HK-2 (cell line): Measurements from ENCODE around the gene BOC.

Experiments
- DNase-seq: peaks from one replicate; pipeline ENCODE4 v3.0.0-alpha.2; 2018; ENCODE audit not compliant: unreplicated experiment

The BOC gene

DNA sequence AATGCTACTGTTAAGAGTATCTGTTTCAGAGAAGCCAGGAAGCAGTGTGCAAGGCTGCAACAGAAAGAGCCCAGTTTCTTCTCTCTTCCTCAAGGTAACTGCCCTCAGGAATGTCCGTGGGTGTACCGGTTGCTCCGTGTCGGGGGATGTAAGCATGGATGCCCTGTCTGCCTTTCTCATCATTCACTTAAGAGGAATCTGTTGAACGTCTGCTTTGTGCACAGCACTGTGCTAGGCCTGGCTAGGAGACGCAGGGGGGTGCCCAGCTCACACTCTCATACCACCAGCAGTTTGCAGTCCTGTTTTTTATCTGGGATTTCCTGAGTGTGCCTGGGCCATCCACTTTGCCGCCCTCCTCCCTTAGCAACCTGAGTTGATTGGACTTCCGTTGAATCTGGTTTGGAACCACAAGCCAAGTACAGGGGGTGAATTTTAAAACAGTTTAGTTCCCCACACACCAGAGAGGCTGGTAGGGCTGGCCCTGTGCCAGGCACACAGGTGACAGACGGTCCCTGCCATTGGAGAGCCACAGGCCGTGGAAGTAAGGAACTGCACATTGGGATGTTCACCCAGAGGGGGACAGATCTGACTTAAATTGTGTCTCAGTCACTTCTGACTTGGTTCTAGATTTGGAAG lies 11.2 kb downstream of the BOC start:
- DNase-seq, result no peak

- DNase-seq, result no peak
Observed at GRCh38 chr3:113223475-113224281, 12.3 kb downstream of the BOC start.

DNA sequence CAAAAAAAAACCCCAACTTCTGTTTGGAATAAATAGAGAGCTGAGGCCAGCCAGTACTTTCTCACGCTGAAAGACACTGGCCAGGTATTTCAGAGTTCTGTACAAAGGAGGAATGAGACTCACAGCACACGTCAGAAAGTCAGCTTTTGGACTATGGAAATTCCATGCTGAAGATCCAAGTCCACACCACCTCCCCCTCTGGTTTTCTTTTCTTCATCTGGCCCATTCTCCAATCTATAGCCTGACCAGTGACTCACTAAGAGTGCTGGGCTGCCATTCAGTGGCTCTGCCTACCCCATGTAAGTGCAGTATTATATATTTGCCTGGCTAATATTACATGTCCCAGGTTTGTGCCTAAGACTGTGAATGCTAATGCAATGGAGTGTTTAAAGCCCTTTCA lies 13.9 kb downstream of the BOC start:
- DNase-seq, result no peak

DNA sequence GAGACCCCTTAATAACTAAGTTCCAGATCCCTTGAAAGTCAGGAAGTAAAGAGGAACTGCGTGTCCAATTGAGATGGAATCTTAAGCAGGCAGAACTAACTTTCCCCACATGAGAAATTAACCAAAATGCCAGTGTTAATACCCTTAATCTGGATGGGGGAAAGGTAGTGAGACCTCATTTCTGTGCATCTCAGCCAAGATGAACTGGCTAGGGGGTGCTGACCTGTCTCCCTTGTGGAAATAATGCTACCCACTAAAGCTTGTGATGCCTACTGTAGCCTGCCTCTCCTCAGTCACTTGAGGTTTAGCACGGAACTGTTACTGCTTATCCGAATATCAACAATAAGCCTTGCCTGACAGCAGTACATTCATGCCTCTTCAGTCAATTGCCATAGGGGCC lies 15.1 kb downstream of the BOC start:
- no peak for DNase-seq

DNA sequence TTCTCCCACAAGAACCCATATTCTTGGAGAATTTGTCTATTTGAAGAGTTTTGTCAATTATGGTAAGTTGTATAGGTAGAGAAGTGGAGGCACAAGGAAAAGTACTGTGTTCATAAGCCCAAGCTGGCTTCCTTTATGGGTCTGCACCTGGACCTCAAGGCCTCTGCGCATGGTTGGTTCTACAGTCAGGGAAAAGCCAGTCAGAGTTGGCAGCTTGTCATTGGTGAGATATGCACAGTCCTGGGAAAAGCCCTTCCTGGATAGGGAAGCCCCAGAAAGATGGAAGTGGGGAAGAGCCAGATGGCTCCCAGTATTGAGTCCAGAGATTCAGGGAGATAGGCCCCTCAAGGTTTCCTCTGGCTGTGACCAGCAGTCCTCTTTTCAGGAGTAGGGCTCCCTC lies 15.8 kb downstream of the BOC start:
- DNase-seq, result no peak

- DNase-seq, result no peak
Observed at GRCh38 chr3:113228498-113229286, 17.3 kb downstream of the BOC start.

DNA sequence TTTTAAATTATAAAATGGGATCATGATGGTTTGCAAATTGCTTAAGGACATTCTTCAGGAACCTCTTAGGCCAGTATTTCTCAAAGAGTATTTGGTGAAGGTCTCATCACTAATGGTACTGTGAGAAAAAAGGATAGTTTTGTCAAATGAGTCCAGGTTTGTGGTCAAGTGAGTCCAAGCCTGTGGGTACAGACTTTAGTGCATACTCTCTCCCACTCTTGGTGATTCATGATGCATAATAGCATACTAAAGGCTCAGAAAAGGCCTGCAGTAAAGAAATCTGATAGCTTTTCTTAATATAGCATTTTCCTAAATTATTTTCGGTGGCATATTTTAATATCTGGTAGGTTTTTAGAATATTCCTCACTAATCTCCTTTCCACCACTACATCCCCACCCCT lies 20.0 kb downstream of the BOC start:
- no peak for DNase-seq

DNA sequence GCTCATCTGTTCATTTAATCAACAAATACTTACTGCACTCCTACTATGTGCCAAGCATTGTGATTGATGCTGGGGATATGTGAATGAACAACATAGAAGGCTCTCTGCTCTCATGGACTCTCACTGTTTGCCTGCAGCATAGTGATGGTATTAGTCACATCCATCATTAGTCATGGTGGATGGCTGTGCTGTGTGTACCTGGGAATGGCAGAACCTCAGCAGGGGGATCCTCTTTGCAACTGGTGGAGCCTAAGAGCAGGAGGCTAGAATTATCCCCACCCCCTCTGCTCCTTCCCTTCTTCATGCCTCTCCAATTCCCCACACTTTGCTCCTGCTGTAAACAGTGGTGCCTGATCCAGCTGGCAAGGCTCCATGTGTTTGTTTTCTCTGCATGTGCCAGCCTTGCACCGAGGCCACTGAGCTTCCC lies 20.5 kb downstream of the BOC start:
- DNase-seq, result peak; percentile 71

- no peak for DNase-seq
Observed at GRCh38 chr3:113232342-113232741, 21.0 kb downstream of the BOC start.

DNA sequence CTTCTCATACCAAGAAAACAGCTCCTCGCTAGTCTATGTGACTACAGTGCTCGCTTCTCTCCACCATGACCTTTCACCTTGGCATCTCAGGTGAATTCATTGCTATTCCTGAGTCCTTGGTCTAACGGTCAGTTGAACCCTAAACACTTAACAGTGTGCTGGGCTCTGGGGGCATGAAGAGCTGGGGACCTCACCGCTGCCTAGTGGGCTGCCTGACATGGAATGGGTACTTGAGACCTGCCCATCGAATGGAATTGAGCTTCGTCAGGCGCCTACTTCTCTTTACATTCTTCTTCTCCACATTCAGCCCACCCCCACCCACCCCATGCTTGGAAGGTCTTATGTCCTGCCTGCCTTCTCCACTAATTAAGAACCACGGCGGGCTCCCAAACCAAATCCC lies 22.1 kb downstream of the BOC start:
- no peak for DNase-seq

- DNase-seq, result no peak
Observed at GRCh38 chr3:113234028-113234427, 22.7 kb downstream of the BOC start.

- peak; percentile 22 for DNase-seq
Observed at GRCh38 chr3:113234688-113235260, 23.4 kb downstream of the BOC start.

- no peak for DNase-seq
Observed at GRCh38 chr3:113238503-113238902, 27.1 kb downstream of the BOC start.

- DNase-seq, result no peak
Observed at GRCh38 chr3:113240841-113241240, 29.5 kb downstream of the BOC start.

DNA sequence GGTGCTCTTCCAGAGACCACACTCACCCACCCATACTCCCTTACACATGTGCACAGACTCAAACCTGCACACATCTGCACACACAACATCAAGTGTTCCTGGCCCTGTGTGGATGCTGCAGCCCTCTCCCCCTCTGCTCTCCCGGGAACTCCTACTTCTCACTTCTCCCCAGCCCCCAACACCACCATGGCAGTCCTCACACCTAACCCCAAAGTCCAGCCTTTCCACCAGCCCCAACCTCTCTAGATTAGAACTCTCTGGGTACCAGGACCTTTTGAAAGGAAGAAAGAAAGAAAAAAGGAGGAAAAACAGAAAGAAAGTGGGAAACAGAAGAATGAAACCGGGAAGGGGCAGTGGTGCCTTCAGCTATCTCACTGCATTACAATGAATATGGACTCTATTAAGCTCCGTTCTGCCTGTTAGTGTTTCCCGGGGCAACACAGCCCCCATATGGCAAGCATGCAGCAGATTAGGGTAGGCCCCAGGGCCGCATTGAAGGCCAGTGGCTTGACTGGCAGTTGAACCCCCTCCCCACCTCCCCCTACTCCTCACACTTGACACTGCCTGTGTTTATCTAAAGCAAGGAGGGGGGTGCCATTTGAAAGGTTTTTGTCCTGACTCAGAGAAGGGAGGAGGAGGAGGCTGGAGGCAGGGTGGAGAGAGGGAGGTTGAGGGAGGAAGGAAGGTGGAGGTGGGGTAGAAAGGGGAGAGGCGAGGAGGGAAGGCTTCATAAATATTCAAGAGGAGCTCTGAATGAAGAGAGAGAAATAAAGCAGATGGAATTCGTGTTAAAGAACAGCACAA lies 30.1 kb downstream of the BOC start:
- DNase-seq, result peak; percentile 35

GRCh38 chr3:113242096-113242581 lies 30.8 kb downstream of the BOC start:
- DNase-seq, result no peak

DNA sequence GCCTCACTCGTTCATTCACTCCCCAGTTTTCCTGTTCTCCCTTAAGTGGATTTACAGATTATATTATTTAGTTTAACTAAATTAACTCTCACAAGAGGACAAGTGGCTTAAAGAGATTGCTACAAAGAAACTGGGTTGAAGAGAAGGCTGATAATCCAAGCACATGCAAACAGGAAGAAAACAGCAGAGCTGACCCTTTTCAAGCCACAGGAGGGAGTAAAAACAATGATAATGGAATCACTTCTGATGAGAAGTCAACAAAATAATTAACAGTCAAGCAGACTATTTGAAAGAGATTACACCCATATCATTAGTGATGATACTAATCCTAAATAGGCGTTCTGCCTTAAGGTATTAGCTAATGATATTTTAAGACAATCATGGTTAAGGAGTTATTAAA lies 31.7 kb downstream of the BOC start:
- DNase-seq, result no peak

DNA sequence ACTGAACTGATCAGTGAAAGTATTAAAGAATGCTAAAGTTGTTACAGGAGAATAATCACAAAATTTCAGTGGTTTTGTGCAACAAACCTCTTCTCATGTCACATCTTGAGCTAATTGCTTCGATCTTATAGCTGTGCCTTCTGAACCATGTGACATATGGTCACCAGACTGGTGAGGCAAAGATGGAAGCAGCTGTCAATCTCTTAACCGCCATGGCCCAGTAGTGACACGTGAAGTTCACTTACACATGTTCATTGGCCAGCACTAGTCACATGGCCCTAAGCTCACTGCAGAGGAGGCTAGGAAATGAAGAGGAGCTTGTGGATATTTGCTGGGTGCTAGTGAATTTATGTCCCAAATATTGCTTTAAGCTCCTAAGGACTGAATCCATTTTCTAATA lies 32.5 kb downstream of the BOC start:
- no peak for DNase-seq

GRCh38 chr3:113245761-113246161 lies 34.4 kb downstream of the BOC start:
- DNase-seq, result no peak

DNA sequence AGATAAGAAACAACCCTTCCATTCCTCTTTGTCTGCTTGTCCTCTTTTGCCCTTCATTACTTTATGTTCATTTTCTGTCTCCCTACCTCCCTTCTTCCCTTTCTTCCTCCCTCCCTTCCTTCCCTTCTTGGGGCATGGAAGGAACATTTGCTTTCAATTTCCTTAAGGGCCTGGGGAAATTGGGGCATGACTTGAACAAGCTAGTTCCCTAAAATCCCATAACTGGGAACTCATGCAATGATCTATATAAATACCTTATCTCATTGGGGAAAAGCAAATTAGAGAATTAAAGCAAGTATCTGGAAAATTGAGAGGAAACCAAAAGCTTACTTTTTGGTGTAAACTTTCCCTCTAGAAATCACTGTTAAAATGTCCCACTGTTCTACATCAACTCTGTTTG lies 35.7 kb downstream of the BOC start:
- DNase-seq, result no peak

DNA sequence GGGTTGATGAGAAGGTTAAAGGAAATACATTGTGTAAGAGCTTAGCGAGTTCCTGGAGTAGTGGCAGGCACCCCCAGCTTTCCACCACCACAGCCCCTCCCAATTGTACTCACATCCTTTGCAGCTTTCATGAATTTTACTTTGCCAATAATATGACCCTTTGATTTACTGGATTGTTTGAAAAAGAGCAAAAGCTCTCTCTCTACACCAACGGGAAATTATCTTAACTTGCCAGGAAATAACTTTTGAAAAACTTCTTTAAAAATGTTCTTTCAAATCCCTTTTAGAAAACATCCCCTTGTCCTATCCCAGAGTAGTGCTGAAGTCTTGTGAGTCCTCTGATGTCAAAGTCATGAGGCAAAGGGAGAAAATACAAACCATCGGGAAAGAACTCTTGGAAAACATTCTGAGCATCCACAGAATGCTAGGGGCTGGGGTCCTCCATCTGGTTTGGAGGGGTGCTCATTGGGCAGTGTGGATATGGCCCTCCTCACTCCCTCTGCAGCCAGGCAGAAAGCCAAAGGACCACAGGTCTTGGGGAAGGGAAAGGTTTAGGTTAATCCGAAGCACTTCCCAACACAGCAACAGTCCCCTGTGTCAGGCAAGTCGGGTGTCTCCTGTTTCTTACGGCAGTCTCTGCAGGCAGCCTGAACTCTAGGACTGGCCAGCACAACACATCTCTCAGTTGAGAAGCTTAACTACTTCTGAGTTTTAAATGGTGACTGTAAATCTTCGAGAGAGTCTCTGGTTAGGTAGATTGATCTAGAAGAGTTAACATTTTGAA lies 36.5 kb downstream of the BOC start:
- no peak for DNase-seq
